GM18868 (cell line): ENCODE data around the gene PLET1.
A peak's percentile ranks its signal among the peaks of the same experiment; 100 is the strongest.

Source experiments
- ATAC-seq: cut with Tn5 transposase; IDR thresholded peaks from one replicate; pipeline ENCODE4 v1.9.1; 2021; ENCODE audit warnings: mild to moderate bottlenecking, moderate library complexity; ENCODE audit not compliant: unreplicated experiment

Gene PLET1

GRCh38 chr11:112247201-112247600 lies 13.5 kb downstream of the PLET1 start:
- no peak for ATAC-seq

- ATAC-seq: no peak
Observed at GRCh38 chr11:112241486-112241885, 19.2 kb downstream of the PLET1 start.

DNA sequence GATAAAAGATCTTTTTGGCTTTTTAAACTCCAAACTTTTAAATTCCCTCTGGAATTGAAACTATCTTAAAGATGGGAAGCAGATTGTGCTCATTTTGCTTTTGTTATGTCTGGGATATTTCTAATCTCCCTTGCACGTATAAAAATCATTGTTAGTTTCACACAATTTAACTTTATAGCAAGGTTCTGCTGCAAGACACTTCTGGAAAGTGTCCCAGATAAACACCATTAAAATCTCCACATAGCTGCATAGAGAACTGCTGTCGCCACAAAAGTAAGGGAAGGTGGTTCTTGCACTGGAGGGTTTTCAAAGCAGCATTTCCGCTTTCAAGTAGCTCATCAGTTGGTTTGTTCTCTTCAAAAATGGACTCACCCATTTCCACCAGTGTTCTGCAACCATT lies 22.6 kb downstream of the PLET1 start:
- ATAC-seq: no peak

DNA sequence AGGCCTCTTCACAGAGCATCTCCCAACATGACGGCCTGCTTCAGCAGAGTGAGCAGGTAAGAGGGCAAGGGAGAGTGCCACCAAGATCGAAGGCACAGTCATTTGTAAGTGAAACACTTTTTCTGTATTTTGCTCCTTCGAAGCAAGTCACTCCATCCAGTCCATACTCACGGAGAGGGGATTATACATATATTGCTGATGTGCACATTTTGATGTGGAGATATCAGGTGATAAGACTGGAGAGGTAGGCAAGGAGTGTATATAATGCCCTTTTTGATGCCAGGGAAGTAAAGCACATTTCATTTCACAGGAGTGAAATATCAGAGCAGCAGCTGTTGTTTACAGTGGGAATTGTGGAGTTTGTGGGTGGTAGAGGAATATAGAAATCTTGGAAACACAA lies 23.2 kb downstream of the PLET1 start:
- no peak for ATAC-seq

- peak; percentile 88 for ATAC-seq
Observed at GRCh38 chr11:112235750-112236390, 24.8 kb downstream of the PLET1 start.

DNA sequence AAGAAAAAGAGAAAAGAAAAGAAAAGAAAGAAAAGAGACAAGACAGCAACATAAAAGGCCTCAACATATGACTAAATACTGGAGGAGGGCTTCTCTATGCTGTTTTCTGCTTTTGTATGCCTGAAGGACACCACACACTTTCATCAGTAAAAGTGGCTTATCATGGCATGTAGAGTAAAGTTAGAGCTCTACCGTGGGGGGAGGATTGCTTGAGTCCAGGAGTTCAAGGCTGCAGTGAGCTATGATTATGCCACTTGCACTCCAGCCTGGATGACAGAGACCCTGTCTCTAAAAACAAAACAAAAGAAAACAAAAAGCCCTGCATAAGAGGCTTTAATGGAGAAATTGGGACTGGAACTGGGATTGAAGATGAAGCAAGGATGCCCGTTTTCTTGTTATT lies 28.7 kb downstream of the PLET1 start:
- ATAC-seq: no peak

DNA sequence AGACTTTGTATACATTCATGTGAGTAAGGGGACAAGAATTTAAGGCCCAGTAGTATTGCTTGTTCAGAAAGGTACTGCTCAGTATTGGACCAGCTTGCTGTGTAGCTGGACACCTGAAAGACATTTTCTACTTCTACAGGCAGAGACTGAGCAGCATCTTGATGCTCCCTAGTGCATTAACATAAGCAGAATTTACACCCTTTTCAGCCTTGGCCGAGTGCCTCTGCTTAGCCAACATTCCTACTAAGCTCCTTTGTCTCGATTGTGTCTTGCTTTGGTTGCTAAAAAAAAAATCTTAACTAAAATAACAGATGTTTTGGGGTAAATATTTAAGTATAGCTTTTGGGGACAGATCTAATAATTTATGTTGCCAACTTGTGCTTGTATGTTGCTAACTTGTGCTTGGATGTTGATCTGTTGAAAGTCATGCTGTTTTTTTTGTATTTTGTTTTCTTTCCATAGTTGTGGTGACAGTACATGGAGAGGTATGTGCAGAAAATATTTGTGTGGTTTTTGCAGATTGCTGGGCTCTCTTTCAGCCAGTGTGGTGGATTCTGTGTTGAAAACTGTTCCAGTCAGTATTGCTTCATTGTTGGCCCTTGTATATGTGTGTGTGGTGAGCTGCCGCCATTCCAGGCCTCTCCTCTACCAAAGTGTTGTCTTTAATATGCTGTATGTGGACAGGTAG lies 30.8 kb downstream of the PLET1 start:
- no peak for ATAC-seq

GRCh38 chr11:112229159-112229558 lies 31.5 kb downstream of the PLET1 start:
- no peak for ATAC-seq

GRCh38 chr11:112228706-112229105 lies 32.0 kb downstream of the PLET1 start:
- no peak for ATAC-seq

- no peak for ATAC-seq
Observed at GRCh38 chr11:112227471-112227870, 33.2 kb downstream of the PLET1 start.

DNA sequence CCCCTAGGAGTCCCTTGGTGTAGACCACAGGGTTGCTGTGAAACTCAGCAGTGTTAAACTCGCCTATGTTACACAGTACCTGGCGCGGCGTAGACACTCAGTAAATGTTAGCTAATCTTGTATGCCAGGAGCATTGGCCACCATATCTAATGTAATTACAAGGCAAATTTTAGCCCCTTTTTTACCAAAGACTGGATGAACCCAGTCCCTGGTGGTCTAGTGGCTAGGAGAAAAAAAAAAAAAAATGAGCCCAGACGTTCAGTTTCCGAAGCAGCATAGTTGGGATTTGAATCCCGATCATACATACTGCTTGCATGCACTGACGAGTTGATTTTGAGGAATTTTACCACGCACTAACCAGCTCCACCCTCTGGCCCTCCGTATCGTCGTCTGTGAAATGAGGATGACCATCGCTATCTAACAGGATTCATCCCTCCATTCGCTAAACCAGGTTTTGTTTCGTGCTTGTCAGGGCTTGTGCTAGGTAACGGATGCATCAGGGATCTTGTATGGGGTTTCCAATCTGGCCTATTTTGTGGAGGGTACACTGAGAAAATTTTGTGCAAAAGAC lies 33.7 kb downstream of the PLET1 start:
- peak; percentile 46 for ATAC-seq

DNA sequence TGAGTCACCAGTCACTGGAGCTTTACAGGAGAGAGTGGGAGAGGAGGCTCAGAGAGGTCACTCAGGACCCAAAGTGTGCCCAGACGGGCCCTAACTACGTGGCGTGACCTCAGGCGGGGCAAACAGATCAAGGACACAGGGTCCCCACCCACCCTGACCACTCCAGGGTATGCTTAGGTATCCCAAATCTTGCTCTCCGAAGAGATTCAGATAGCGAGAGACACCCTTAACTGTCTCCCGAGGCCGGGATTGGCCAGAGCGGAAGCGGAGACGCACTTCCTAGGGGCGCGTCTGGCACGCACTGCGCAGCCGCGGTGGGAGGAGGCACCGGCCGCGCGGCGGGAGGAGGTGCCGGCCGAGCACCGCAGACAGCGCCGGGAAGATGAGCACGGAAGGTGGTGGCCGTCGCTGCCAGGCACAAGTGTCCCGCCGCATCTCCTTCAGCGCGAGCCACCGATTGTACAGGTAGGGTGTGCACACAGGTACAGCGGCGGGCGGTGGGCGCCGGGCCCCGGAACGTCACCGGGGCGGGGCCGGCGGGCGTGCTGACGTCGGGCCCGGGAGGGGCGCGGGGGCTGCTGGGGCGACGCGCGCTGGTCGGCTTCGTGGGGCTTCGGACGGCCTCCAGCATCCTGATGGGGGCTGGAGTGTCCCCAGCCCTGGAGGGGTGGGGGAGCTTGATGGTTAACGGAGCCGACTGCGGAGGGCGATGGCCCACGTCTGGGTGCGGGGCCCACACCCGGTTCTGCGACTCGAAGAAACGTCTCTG lies 34.4 kb downstream of the PLET1 start, which contains the start of gene PTS:
PTS (plus strand) TSS at position 367 of the 769 bp plus-strand sequence; CDS start at position 383, 16 bp downstream.
- ATAC-seq: peak; percentile 93

DNA sequence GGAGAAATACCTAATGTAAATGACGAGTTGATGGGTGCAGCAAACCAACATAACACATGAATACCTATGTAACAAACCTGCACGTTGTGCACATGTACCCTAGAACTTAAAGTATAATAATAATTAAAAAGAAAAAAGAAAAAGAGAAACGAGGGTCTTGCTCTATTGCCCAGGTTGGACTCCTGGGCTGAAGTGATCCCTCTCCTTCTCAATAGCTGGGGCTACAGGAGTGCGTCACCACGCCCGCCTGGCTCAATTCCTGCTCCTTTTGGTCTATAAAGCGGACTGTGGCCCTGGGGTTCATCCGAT lies 35.0 kb downstream of the PLET1 start:
- no peak for ATAC-seq

GRCh38 chr11:112223754-112224532 lies 36.7 kb downstream of the PLET1 start:
- ATAC-seq: no peak

GRCh38 chr11:112223121-112223520 lies 37.5 kb downstream of the PLET1 start:
- ATAC-seq: no peak

GRCh38 chr11:112222303-112222702 lies 38.4 kb downstream of the PLET1 start:
- no peak for ATAC-seq

- ATAC-seq: no peak
Observed at GRCh38 chr11:112221274-112221835, 39.3 kb downstream of the PLET1 start.

- ATAC-seq: peak; percentile 94
Observed at GRCh38 chr11:112219476-112220232, 41.0 kb downstream of the PLET1 start.

- no peak for ATAC-seq
Observed at GRCh38 chr11:112216561-112217105, 44.0 kb downstream of the PLET1 start.

- ATAC-seq: no peak
Observed at GRCh38 chr11:112215621-112216020, 45.0 kb downstream of the PLET1 start.
